SU-DHL-6 (cell line): ENCODE data around the gene PDP2.

Experiments used
- H2AFZ ChIP-seq: fragments of 200-600 bp; sonication (generic); 2 replicates; pipeline ENCODE4 v1.6.1; 2014; ENCODE audit warnings: low read depth, mild to moderate bottlenecking, moderate library complexity, mixed read lengths, antibody characterized with exemption, low read length; ENCODE audit not compliant: severe bottlenecking
- H3F3A ChIP-seq: fragments of 200-600 bp; shearing (Covaris generic); 2 replicates; pipeline ENCODE4 v1.6.0; 2016; ENCODE audit warnings: antibody characterized with exemption, mild to moderate bottlenecking; ENCODE audit not compliant: insufficient read depth
- H3K27ac ChIP-seq: fragments of 200-600 bp; sonication (generic); 2 replicates; pipeline ENCODE4 v1.5.1; 2016; ENCODE audit warnings: low read depth, mild to moderate bottlenecking, low read length, moderate library complexity, mixed read lengths
- H3K27me3 ChIP-seq: fragments of 200-600 bp; sonication (generic), shearing (Covaris generic); 2 replicates; pipeline ENCODE4 v1.6.0; 2014; ENCODE audit warnings: mild to moderate bottlenecking, low read length
- H3K36me3 ChIP-seq: fragments of 200-600 bp; sonication (generic); 2 replicates; pipeline ENCODE4 v1.6.1; 2014; ENCODE audit warnings: mild to moderate bottlenecking, low read length, mixed read lengths
- H3K4me2 ChIP-seq: fragments of 300-600, 200-600 bp; shearing (Covaris generic), sonication (generic); 2 replicates; pipeline ENCODE4 v1.6.0; 2014; ENCODE audit warnings: low read length, low read depth, mild to moderate bottlenecking; ENCODE audit not compliant: poor library complexity, severe bottlenecking
- H3K4me3 ChIP-seq: fragments of 200-600 bp; sonication (generic); 2 replicates; pipeline ENCODE4 v1.5.1; 2014; ENCODE audit warnings: antibody characterized with exemption, low read length, mild to moderate bottlenecking, mixed read lengths; ENCODE audit not compliant: insufficient read depth, poor library complexity, severe bottlenecking
- H3K79me2 ChIP-seq: fragments of 200-600 bp; sonication (generic); 2 replicates; pipeline ENCODE4 v1.6.1; 2014; ENCODE audit warnings: mild to moderate bottlenecking, low read length, moderate library complexity; ENCODE audit not compliant: insufficient read depth
- H3K9ac ChIP-seq: fragments of 200-600 bp; sonication (generic); 2 replicates; pipeline ENCODE4 v1.7.0; 2014; ENCODE audit warnings: mild to moderate bottlenecking, low read length
- H3K9me2 ChIP-seq: fragments of 200-600 bp; sonication (generic); replicated peaks from 2 replicates; pipeline ENCODE4 v1.6.1; 2014; ENCODE audit warnings: low read length; ENCODE audit not compliant: insufficient read depth
- H3K9me3 ChIP-seq: fragments of 200-600 bp; sonication (generic); 2 replicates; pipeline ENCODE4 v1.6.1; 2014; ENCODE audit warnings: low read length, mixed read lengths; ENCODE audit not compliant: insufficient read depth
- H4K20me1 ChIP-seq: fragments of 200-600 bp; sonication (generic); 2 replicates; pipeline ENCODE4 v1.6.1; 2014; ENCODE audit warnings: low read depth, mild to moderate bottlenecking, antibody characterized with exemption, low read length, moderate library complexity, mixed read lengths
- EZH2phosphoT487 ChIP-seq: fragments of 200-600 bp; sonication (generic), shearing (Covaris generic); conservative IDR thresholded peaks from 2 replicates; pipeline ENCODE4 v1.6.1; 2018; ENCODE audit warnings: mild to moderate bottlenecking, antibody characterized with exemption, low read length, moderate library complexity, mixed read lengths
- TF ChIP-seq, protein P1 (sequence below): fragments of 200-600 bp; sonication (generic); IDR thresholded peaks from one replicate; pipeline ENCODE4 v1.5.1; 2017; ENCODE audit warnings: antibody characterized with exemption, mild to moderate bottlenecking, low read length, moderate library complexity; ENCODE audit not compliant: insufficient read depth, poor library complexity, severe bottlenecking

PDP2 gene

GRCh38 chr16:66834746-66835145, 45.6 kb upstream of the PDP2 start:
- Histone ChIP-seq H3F3A (peaks cover 3% of the 10 kb centered on the region; the same call in 1 of the 2 replicates), H3K27me3 (no peaks in the 10 kb centered on the region), H3K9me2 (no peaks in the 10 kb centered on the region), H3K9ac (no peak overlapping the region), H3K4me3 (no peak overlapping the region), H3K79me2 (peaks cover 8% of the 10 kb centered on the region), H3K4me2 (no peak overlapping the region), H4K20me1 (no peaks in the 10 kb centered on the region), H3K36me3 (no peaks in the 10 kb centered on the region), H2AFZ (no peak overlapping the region), H3K9me3 (no peaks in the 10 kb centered on the region), H3K27ac (no peak overlapping the region)
- TF ChIP-seq, protein P1, sequence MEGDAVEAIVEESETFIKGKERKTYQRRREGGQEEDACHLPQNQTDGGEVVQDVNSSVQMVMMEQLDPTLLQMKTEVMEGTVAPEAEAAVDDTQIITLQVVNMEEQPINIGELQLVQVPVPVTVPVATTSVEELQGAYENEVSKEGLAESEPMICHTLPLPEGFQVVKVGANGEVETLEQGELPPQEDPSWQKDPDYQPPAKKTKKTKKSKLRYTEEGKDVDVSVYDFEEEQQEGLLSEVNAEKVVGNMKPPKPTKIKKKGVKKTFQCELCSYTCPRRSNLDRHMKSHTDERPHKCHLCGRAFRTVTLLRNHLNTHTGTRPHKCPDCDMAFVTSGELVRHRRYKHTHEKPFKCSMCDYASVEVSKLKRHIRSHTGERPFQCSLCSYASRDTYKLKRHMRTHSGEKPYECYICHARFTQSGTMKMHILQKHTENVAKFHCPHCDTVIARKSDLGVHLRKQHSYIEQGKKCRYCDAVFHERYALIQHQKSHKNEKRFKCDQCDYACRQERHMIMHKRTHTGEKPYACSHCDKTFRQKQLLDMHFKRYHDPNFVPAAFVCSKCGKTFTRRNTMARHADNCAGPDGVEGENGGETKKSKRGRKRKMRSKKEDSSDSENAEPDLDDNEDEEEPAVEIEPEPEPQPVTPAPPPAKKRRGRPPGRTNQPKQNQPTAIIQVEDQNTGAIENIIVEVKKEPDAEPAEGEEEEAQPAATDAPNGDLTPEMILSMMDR = no peak
- no peak for TF ChIP-seq EZH2phosphoT487

DNA sequence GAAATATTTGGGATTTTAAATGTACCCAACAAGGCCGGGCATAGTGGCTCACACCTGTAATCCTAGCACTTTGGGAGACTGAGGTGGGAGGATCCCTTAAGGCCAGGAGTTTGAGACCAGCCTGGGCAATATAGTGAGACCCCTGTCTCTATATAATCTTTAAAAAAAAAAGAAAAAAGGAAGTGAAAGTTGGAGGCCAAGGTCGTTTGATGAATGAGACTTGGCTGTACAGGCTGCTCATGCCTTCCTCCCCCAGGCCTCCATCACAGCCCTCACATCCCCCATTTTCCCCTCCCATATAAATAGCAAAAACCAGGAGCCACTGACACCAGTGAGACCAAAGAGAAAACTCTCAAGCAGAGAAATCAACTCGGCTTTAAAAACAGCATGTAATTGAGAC, 39.4 kb upstream of the PDP2 start:
- H3F3A ChIP-seq = no peaks in the 10 kb centered on the region
- no peak overlapping the region for H3K4me3 ChIP-seq
- H4K20me1 ChIP-seq = no peaks in the 10 kb centered on the region
- no peaks in the 10 kb centered on the region for H3K36me3 ChIP-seq
- no peak overlapping the region for H3K27ac ChIP-seq
- no peak for TF ChIP-seq EZH2phosphoT487
- H3K9me3 ChIP-seq = no peaks in the 10 kb centered on the region
- H2AFZ ChIP-seq = no peak overlapping the region
- H3K9me2 ChIP-seq = no peaks in the 10 kb centered on the region
- H3K79me2 ChIP-seq = no peaks in the 10 kb centered on the region
- H3K9ac ChIP-seq = no peak overlapping the region
- no peaks in the 10 kb centered on the region for H3K27me3 ChIP-seq
- H3K4me2 ChIP-seq = no peak overlapping the region

DNA sequence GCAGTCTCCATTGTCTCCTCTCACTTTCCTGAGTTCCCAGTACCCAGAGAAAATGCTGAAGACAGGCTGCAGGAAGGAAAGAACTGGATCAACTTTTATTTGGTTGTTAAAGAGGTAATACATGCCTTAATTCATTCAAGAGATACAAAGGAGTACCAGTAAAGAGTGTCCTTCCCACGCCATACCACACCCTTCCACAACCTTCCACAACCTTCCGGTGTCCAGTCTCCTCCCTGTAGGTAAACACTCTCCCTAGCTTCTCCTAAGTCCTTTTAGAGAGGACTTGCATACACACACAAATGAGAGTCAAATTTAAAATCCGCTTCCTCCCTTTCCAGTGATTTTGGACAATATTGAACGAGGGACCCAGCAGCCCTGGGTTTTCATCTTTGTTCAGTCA, 38.9 kb upstream of the PDP2 start:
- Histone ChIP-seq H3F3A (no peaks in the 10 kb centered on the region), H3K9ac (no peak overlapping the region), H3K36me3 (no peaks in the 10 kb centered on the region), H4K20me1 (no peaks in the 10 kb centered on the region), H3K27me3 (no peaks in the 10 kb centered on the region), H3K4me3 (no peak overlapping the region), H3K79me2 (no peaks in the 10 kb centered on the region), H3K9me3 (no peaks in the 10 kb centered on the region), H3K4me2 (no peak overlapping the region), H3K9me2 (no peaks in the 10 kb centered on the region), H3K27ac (no peak overlapping the region), H2AFZ (no peak overlapping the region)
- TF ChIP-seq EZH2phosphoT487 = no peak
- TF ChIP-seq, protein P1 = no peak

DNA sequence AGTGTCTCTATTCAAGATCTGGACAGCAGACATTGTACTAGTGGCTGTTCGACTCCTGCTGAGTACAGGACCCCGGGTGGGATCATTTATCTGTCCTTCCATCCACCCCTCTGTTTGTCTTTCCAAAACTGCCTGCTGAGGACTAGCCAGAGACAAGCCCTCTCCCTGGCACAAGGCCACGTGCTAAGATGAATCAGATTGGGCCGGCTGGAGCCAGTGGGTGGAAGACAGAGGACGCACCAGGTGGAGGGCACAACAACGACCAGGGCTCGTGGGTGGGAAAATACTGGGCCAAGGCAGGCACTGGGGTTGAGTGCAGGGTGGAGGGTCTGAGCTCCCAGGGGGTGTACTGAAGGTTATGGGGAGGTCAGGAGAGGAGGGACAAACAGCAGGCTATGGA, 37.5 kb upstream of the PDP2 start:
- no peaks in the 10 kb centered on the region for H3K27me3 ChIP-seq
- no peaks in the 10 kb centered on the region for H3K79me2 ChIP-seq
- no peaks in the 10 kb centered on the region for H3K9me3 ChIP-seq
- no peak overlapping the region for H2AFZ ChIP-seq
- no peaks in the 10 kb centered on the region for H3K36me3 ChIP-seq
- no peak overlapping the region for H3K4me2 ChIP-seq
- no peaks in the 10 kb centered on the region for H4K20me1 ChIP-seq
- H3F3A ChIP-seq = no peaks in the 10 kb centered on the region
- no peak overlapping the region for H3K27ac ChIP-seq
- no peaks in the 10 kb centered on the region for H3K9me2 ChIP-seq
- H3K9ac ChIP-seq = no peak overlapping the region
- no peak overlapping the region for H3K4me3 ChIP-seq
- TF ChIP-seq EZH2phosphoT487 = no peak
- TF ChIP-seq, protein P1 = no peak
